ENCODE data around the gene ADPRHL1. TPM values are rescaled to one million over a fixed set of nuclear protein-coding genes. Genes with fewer than 3 reads are reported as not detected.

The ADPRHL1 gene
- total and polyA plus RNA-seq, 2 donors (not counting 1 experiment from before 2014, with no cell fraction given) = 0.28 to 1.3 TPM

DNA sequence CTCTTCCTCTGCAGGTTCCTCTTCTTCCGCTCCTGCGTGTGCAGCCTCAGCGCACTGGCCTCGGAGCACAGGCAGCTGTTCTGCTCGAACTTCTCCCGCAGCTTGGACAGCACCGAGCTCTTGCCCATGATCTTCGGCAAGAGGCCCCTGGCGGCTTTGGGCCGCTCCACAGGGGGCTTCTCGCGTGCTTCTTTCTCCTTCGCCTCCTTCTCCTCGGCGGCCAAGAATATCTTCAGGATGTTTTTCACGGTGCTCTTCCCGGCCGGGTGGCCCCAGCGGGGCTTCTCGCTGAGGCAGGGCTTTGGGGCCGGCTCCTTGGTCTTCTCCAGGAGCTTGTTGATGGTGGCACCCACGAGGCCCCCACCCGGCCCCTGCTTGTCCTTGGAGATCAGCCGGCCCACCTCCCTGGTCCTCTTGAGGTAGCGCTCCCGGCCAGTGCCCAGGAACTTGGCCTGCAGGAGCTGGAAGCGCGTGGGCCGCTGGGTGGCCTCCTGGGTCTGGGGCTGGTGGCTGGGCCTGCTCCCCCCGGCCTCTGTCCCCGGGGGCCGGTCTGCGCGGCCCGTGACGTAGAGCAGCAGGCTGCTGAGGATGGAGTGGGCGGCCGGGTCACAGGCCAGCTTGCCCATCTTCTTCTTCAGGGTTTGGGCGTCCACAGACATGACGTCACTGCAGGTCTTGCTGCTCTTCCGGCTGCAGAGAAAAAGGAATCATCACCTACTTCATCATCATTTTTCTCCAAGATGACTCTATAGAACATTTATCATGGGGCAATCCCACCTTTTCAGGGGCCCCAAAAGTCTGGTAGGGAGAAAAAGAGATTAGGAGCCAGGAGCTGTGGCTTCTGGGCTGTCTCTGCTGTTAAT, 45.5 kb downstream of the ADPRHL1 start:
- peaks cover 0 to 57% (median 15%) of the 10 kb centered on the region in 3 donors for H3K9me3 ChIP-seq (ENCODE audit: control extremely low read depth in 1 of 3, control insufficient read depth in 2 of 3, insufficient read depth in 1 of 3, low read length in 2 of 3)

More for the DNA sequence above, 45.5 kb downstream of the ADPRHL1 start:
- intact Hi-C loops (cut with micrococcal nuclease) = no loop called here
- Histone ChIP-seq H2AFZ (ENCODE audit: insufficient read depth, low read depth, low read length, poor library complexity, severe bottlenecking) (peak overlapping the region; percentile 50), H3K4me2 (replicated peaks; ENCODE audit: low read depth, low read length, poor library complexity, severe bottlenecking) (peak overlapping the region; percentile 52), H4K20me1 (ENCODE audit: control insufficient read depth, insufficient read depth, low read length, poor library complexity, severe bottlenecking) (no peaks in the 10 kb centered on the region), H3K9ac (ENCODE audit: low read length) (no peak overlapping the region), H3K27ac (ENCODE audit: low read length in 2 of 2) (no peak overlapping the region), H3K36me3 (replicated peaks in 1 of 2; ENCODE audit: control extremely low read depth in 1 of 2, control insufficient read depth in 1 of 2, extremely low read depth in 1 of 2, insufficient read depth in 2 of 2, low read length in 1 of 2) (no peaks in the 10 kb centered on the region), H3K4me1 (ENCODE audit: control insufficient read depth in 2 of 2, insufficient read depth in 2 of 2, low read length in 2 of 2) (peaks cover 16 to 38% of the 10 kb centered on the region in 2 donors), H3K4me3 (ENCODE audit: control extremely low read depth in 1 of 5, extremely low read depth in 1 of 5, insufficient read depth in 1 of 5, low read depth in 2 of 5, low read length in 4 of 5) (peak overlapping the region in 2 of 5 experiments; percentile 2 to 11), H3K27me3 (replicated peaks in 1 of 4; ENCODE audit: control extremely low read depth in 1 of 4, control insufficient read depth in 3 of 4, insufficient read depth in 4 of 4, low read length in 3 of 4) (peaks cover 0 to 2% (median 0%) of the 10 kb centered on the region in 4 experiments), H3K79me2 (ENCODE audit: control insufficient read depth, insufficient read depth, low read length) (no peaks in the 10 kb centered on the region)
- WGBS (ENCODE audit: insufficient coverage) = 78% methylated on average over 36 of the region's 41 CpGs
- DNase-seq (no peak), ATAC-seq (ENCODE audit: low read depth) (peak; percentile 31)
- peak overlapping the region; percentile 41 for H3K27ac Mint-ChIP-seq
- peaks cover 27% of the 10 kb centered on the region for H3K4me1 Mint-ChIP-seq
- H3K4me3 Mint-ChIP-seq = peak overlapping the region; percentile 77
- no peaks in the 10 kb centered on the region for H3K27me3 Mint-ChIP-seq
- ChIA-PET CTCF (no interaction called here), POLR2A (interaction anchor here (0.5 kb wide), 1 partner anchor 38 kb away, joined by 6 read pairs; no protein-coding TSS in a partner anchor)
- no peaks in the 10 kb centered on the region for H3K9me3 Mint-ChIP-seq (ENCODE audit: insufficient read depth)
- no peak for TF ChIP-seq EZH2 (IDR thresholded peaks at IDR 0.05; ENCODE audit: borderline replicate concordance, insufficient read depth, low read depth, low read length, poor library complexity, severe bottlenecking)
- TF ChIP-seq, protein P1, sequence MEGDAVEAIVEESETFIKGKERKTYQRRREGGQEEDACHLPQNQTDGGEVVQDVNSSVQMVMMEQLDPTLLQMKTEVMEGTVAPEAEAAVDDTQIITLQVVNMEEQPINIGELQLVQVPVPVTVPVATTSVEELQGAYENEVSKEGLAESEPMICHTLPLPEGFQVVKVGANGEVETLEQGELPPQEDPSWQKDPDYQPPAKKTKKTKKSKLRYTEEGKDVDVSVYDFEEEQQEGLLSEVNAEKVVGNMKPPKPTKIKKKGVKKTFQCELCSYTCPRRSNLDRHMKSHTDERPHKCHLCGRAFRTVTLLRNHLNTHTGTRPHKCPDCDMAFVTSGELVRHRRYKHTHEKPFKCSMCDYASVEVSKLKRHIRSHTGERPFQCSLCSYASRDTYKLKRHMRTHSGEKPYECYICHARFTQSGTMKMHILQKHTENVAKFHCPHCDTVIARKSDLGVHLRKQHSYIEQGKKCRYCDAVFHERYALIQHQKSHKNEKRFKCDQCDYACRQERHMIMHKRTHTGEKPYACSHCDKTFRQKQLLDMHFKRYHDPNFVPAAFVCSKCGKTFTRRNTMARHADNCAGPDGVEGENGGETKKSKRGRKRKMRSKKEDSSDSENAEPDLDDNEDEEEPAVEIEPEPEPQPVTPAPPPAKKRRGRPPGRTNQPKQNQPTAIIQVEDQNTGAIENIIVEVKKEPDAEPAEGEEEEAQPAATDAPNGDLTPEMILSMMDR (IDR thresholded peaks at IDR 0.05) = no peak
